ENCODE measurements around the gene COLEC12. TPM values are rescaled to one million over a fixed set of nuclear protein-coding genes. Genes with fewer than 3 reads are reported as not detected.

COLEC12 gene
- total and polyA plus RNA-seq, 3 donors from 2014 or later: 4.5 to 10.4 (median 8.1) TPM

GRCh38 chr18:508835-509234, 8.3 kb upstream of the COLEC12 start:
- intact Hi-C loops (cut with DNase I; ENCODE audit: low total_unique reads): no loop called here
- no peak for DNase-seq
- Histone ChIP-seq H3K4me3 (no peak overlapping the region), H3K9me3 (no peaks in the 10 kb centered on the region), H3K27ac (no peak overlapping the region), H3K4me1 (no peaks in the 10 kb centered on the region), H3K27me3 (no peaks in the 10 kb centered on the region), H3K36me3 (ENCODE audit: low read depth, missing control alignments) (no peaks in the 10 kb centered on the region)
- 77 to 84% methylated on average over 3 of the region's 3 CpGs for WGBS, 2 donors
- TF ChIP-seq POLR2A (IDR thresholded peaks at IDR 0.05): no peak
- no peak for TF ChIP-seq CTCF (IDR thresholded peaks at IDR 0.05)

GRCh38 chr18:507636-508035, 7.1 kb upstream of the COLEC12 start:
- TF ChIP-seq POLR2A (IDR thresholded peaks at IDR 0.05) (no peak), CTCF (IDR thresholded peaks at IDR 0.05) (no peak)
- no peaks in the 10 kb centered on the region for H3K27me3 ChIP-seq
- WGBS, 2 donors: 87 to 93% methylated on average over 3 of the region's 3 CpGs
- H3K9me3 ChIP-seq: no peaks in the 10 kb centered on the region
- no peaks in the 10 kb centered on the region for H3K4me1 ChIP-seq
- H3K4me3 ChIP-seq: no peak overlapping the region
- H3K27ac ChIP-seq: no peak overlapping the region
- intact Hi-C loops (cut with DNase I; ENCODE audit: low total_unique reads): no loop called here
- H3K36me3 ChIP-seq (ENCODE audit: low read depth, missing control alignments): no peaks in the 10 kb centered on the region
- no peak for DNase-seq

- intact Hi-C loops (cut with DNase I; ENCODE audit: low total_unique reads): no loop called here
- Histone ChIP-seq H3K4me3 (no peak overlapping the region), H3K36me3 (ENCODE audit: low read depth, missing control alignments) (no peaks in the 10 kb centered on the region), H3K4me1 (no peaks in the 10 kb centered on the region), H3K27me3 (no peaks in the 10 kb centered on the region), H3K9me3 (no peaks in the 10 kb centered on the region), H3K27ac (no peak overlapping the region)
- no peak for DNase-seq
- WGBS, 2 donors: 90 to 100% methylated on average over 4 of the region's 4 CpGs
- TF ChIP-seq CTCF (IDR thresholded peaks at IDR 0.05) (no peak), POLR2A (IDR thresholded peaks at IDR 0.05) (no peak)
Measured at GRCh38 chr18:506801-507200, 6.3 kb upstream of the COLEC12 start.

- Histone ChIP-seq H3K4me3 (no peak overlapping the region), H3K27ac (no peak overlapping the region), H3K9me3 (no peaks in the 10 kb centered on the region), H3K4me1 (peaks cover 1% of the 10 kb centered on the region), H3K36me3 (ENCODE audit: low read depth, missing control alignments) (no peaks in the 10 kb centered on the region), H3K27me3 (no peaks in the 10 kb centered on the region)
- 76 to 98% methylated on average over 1 of the region's 1 CpG for WGBS, 2 donors
- no peak for TF ChIP-seq POLR2A (IDR thresholded peaks at IDR 0.05)
- TF ChIP-seq CTCF (IDR thresholded peaks at IDR 0.05): no peak
- intact Hi-C loops (cut with DNase I; ENCODE audit: low total_unique reads): no loop called here
- DNase-seq: no peak
Measured at GRCh38 chr18:506264-506663, 5.8 kb upstream of the COLEC12 start.

- TF ChIP-seq POLR2A (IDR thresholded peaks at IDR 0.05) (no peak), CTCF (IDR thresholded peaks at IDR 0.05) (no peak)
- Histone ChIP-seq H3K36me3 (ENCODE audit: low read depth, missing control alignments) (no peaks in the 10 kb centered on the region), H3K4me3 (no peak overlapping the region), H3K4me1 (peaks cover 7% of the 10 kb centered on the region), H3K27me3 (no peaks in the 10 kb centered on the region), H3K9me3 (no peaks in the 10 kb centered on the region), H3K27ac (no peak overlapping the region)
- WGBS, 2 donors: 84 to 85% methylated on average over 6 of the region's 6 CpGs
- no peak for DNase-seq
- intact Hi-C loops (cut with DNase I; ENCODE audit: low total_unique reads): no loop called here
Measured at GRCh38 chr18:505483-506122, 5.1 kb upstream of the COLEC12 start.

Data from testis (tissue), 3 donors.